Stimulated activated CD8-positive, alpha-beta memory T cell treated with anti-CD3 and anti-CD28 coated beads, Interleukin-7, amount 100 ng/mL, for 4 hours (primary cell): ENCODE results near the gene PPP2R5E.
A peak's percentile ranks its signal among the peaks of the same experiment; 100 is the strongest.

Source experiments
- DNase-seq, 2 donors: peaks; one replicate each; pipeline ENCODE4 v3.0.0-alpha.2; 2020; ENCODE audit warnings: low read depth in 2 of 2

Gene PPP2R5E

GRCh38 chr14:63432888-63433552 lies 110.2 kb downstream of the PPP2R5E start:
- no peak for DNase-seq

GRCh38 chr14:63432228-63432627 lies 110.9 kb downstream of the PPP2R5E start:
- no peak for DNase-seq

GRCh38 chr14:63431466-63431865 lies 111.7 kb downstream of the PPP2R5E start:
- no peak for DNase-seq

- DNase-seq: no peak
Observed at GRCh38 chr14:63428486-63428885, 114.7 kb downstream of the PPP2R5E start.

GRCh38 chr14:63426838-63427352 lies 116.3 kb downstream of the PPP2R5E start:
- no peak for DNase-seq

GRCh38 chr14:63423889-63424288 lies 119.3 kb downstream of the PPP2R5E start:
- no peak for DNase-seq

GRCh38 chr14:63423381-63423780 lies 119.8 kb downstream of the PPP2R5E start:
- DNase-seq: no peak

GRCh38 chr14:63421919-63422318 lies 121.3 kb downstream of the PPP2R5E start:
- no peak for DNase-seq

GRCh38 chr14:63421226-63421625 lies 122.0 kb downstream of the PPP2R5E start:
- DNase-seq: no peak

- DNase-seq: no peak
Observed at GRCh38 chr14:63418020-63418419, 125.2 kb downstream of the PPP2R5E start.

- no peak for DNase-seq
Observed at GRCh38 chr14:63413009-63413408, 130.2 kb downstream of the PPP2R5E start.

- no peak for DNase-seq
Observed at GRCh38 chr14:63406333-63406732, 136.8 kb downstream of the PPP2R5E start.

GRCh38 chr14:63405715-63406114 lies 137.5 kb downstream of the PPP2R5E start:
- DNase-seq: no peak

- DNase-seq: no peak
Observed at GRCh38 chr14:63404906-63405305, 138.3 kb downstream of the PPP2R5E start.

GRCh38 chr14:63401646-63402045 lies 141.5 kb downstream of the PPP2R5E start:
- DNase-seq: no peak

GRCh38 chr14:63398952-63399351 lies 144.2 kb downstream of the PPP2R5E start:
- DNase-seq: no peak

GRCh38 chr14:63394841-63395240 lies 148.3 kb downstream of the PPP2R5E start:
- no peak for DNase-seq

GRCh38 chr14:63394432-63394831 lies 148.7 kb downstream of the PPP2R5E start:
- DNase-seq: no peak

GRCh38 chr14:63393012-63393411 lies 150.2 kb downstream of the PPP2R5E start:
- DNase-seq: no peak

GRCh38 chr14:63392236-63392635 lies 150.9 kb downstream of the PPP2R5E start:
- no peak for DNase-seq

GRCh38 chr14:63388766-63389431 lies 154.3 kb downstream of the PPP2R5E start:
- peak; percentile 19 to 24 for DNase-seq

GRCh38 chr14:63387711-63388110 lies 155.5 kb downstream of the PPP2R5E start:
- DNase-seq: no peak

GRCh38 chr14:63383776-63384367 lies 159.3 kb downstream of the PPP2R5E start:
- DNase-seq: peak in 1 of 2 donors; percentile 10
